Occipital lobe (tissue), 2 donors: ENCODE measurements around the gene FAM83E. TPM values are rescaled to one million over a fixed set of nuclear protein-coding genes. Genes with fewer than 3 reads are reported as not detected.
A peak's percentile ranks its signal among the peaks of the same experiment; 100 is the strongest.
"Not testable (repeated sequence)": the region's sequence is repeated elsewhere in the genome, so short reads cannot be mapped to it uniquely, and the experiment has no call there.

Source experiments
- DNase-seq: peaks from one replicate; lab custom pipeline; 2025; lab: John Stamatoyannopoulos, UW
- total RNA-seq: library from RNA; depleted of rRNA; stranded (reverse); fragments of >200 nt; gene quantifications from one replicate; pipeline ENCODE4 v1.2.3, GENCODE V29; 2014

FAM83E gene
- total RNA-seq: 0.47 TPM

- no peak for DNase-seq
Observed at GRCh38 chr19:48614436-48615230, at the start of gene FAM83E. Gene FAM83E, minus strand, starts transcription at chr19:48615076. Its CDS starts 1,704 bp downstream, at chr19:48613372.

GRCh38 chr19:48664476-48664875 lies 49.6 kb upstream of the FAM83E start:
- DNase-seq: no peak

DNA sequence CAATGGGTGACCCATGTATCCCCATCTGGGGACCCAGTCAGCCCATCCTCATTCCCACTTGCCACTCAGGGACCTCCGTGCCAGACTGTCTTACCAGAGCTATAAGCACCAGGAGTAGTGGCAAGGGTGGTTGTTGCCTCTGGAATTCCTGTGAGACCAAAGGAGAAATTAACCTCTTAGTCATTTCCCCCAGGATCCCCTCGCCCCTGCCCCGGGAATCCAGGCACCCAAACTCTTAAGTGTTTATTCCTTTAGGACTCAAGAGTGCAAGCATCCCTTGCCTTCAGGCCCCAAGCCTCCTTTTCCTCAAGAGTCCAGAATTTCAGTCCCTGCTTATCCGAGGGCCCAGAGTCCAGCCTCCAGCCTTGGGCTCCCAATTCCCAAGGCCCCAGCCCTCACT lies 48.8 kb upstream of the FAM83E start:
- DNase-seq: no peak

DNA sequence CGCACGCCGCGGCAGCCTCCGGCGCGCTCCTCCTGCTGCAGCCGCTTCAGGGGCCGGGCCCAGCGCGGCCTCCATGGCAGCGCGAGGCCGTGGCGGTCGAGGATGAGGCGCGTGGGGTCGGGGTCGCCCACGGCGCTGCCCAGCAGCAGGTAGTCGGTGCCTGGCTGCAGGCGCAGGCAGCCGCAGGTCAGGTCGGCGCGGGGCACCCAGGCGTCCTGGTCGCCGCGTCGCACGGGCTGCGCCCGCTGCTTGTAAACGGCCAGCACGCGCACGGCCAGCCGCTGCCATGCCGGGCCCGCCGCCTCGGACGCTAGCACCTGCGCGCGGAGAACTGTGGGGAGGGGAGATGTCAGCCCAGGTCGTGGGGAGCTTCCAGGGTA lies 46.8 kb upstream of the FAM83E start:
- DNase-seq: no peak

- DNase-seq: peak; percentile 33
Observed at GRCh38 chr19:48660852-48661710, 46.2 kb upstream of the FAM83E start.

DNA sequence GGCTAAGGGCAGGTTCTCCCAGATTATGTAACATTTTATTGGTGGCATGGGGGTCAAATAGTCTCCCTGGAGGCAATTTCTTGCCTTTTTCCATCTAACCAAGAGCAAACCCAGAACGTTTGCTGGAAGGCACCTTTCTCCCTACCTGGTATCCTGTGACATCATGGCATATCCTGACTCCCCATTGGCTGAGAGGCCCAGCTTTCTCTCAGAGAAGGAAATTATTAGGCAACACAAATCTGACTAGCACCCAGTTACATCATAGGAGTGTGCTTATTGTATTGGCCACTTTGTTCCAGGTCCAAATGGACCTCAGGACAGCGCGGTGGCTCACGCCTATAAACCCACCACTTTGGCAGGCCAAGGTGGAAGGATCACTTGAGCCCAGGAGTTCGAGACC lies 44.9 kb upstream of the FAM83E start:
- DNase-seq: no peak

DNA sequence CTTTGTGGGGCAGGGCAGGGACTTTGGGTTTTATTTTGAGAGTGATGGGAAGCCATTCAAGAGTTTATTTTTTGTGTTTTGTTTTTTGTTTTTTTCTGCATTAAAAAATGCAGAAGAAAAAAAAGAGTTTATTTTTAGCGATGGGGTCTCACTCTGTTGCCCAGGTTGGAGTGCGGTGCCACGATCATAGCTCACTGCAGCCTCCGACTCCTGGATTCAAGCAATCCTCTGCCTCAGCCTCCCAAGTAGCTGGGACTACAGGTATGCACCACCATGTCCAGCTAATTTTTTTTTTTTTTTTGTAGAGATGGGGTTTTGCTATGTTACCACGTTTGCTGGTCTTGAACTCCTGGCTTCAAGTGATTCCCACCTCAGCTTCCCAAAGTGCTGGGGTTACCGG lies 43.6 kb upstream of the FAM83E start:
- no peak for DNase-seq

DNA sequence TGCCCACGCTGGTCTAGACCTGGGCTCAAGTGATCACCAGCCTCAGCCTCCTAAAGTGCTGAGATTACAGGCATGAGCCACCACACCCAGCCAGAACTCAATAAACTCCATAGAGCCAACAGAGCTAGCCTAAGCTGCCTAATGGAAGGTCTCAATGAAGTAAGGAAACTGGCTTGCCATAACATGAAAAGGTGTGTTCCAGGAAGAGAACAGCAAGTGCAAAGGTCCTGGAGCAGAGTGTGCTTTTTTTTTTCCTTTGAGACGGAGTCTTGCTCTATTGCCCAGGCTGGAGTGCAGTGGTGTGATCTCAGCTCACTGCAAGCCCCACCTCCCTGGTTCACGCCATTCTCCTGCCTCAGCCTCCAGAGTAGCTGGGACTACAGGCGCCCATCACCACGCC lies 43.0 kb upstream of the FAM83E start:
- not testable (repeated sequence) for DNase-seq

GRCh38 chr19:48656840-48657474 lies 42.1 kb upstream of the FAM83E start:
- no peak for DNase-seq

DNA sequence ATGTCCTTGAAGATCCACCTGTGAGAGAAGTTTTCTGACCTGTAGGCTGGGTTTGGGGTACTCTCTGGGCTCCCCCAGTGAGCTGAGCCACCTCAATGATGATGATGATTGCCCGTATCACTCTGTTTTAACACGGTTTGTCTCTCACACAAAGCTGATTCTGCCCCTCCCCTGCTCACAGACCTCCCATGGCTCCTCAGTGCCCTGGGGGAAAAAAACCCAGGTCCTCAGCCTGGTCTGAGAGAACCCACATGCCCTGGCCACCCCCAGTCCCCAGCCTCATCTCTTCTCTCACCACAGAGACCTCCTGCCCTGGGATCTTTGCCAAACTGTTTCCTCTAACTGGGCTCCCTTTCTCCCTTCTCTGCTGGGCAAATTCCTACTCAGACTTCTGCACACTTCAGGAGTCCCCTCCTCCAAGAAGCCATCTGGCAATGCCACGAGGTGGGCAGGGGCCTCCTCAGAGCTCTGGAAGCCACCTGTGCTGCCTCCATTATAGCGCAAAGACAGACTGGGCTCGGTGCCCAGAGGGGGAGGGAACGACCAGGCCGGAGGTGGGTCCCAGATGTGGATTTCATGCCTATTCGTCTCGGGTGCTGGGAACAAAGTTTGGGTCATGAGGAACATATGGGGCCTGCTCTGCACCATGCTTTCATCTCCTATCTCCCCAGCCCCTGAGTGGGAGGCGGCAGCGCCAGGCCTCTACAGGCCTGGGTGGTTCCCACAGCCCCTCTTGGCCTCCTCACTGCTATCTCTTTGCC lies 39.6 kb upstream of the FAM83E start:
- DNase-seq: no peak

GRCh38 chr19:48651683-48652048 lies 36.8 kb upstream of the FAM83E start:
- no peak for DNase-seq

- DNase-seq: no peak
Observed at GRCh38 chr19:48650974-48651682, 36.3 kb upstream of the FAM83E start.

DNA sequence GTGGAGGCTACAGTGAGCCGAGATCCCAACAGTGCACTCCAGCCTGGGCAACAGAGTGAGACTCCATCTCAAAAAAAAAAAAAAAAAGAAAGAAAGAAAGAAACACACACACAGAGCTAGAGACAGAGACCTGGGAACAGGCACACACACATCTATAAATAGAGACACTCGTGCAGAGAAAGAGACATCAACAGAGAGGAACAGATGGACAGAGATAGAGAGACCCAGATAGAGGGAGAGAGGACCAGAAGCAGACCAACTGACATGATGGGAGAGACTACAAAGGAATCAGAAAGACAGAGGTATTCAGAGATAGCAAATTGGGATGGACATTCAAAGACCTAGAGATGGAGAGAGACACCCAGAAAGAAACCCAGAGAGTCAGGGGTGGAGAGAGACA lies 33.3 kb upstream of the FAM83E start:
- no peak for DNase-seq

DNA sequence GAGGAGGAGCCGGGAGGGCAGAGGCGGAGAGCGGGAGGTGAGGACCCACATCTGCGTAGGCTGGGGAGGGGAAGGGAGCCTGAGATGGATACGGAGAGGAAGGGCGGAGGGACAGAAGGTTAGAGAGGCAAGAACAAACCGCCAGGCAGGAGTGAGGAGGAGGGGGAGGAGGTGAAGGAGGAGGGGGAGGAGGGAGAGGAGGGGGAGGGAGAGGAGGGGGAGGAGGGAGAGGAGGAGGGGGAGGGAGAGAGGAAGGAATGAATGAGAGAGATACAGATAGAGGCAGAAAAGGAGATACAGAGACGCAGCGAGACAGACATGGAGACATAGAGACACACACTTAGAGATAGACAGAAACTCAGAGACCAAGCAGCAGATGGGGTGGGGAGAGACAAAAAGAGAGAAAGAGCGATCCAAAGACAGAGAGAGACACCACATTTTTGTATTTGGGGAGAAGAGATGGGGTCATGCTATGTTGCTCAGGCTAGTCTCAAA lies 31.9 kb upstream of the FAM83E start:
- DNase-seq: no peak

- DNase-seq: peak; percentile 87
Observed at GRCh38 chr19:48646001-48646721, 31.3 kb upstream of the FAM83E start, which contains the start of gene CA11. Gene CA11, minus strand, starts transcription at chr19:48646187. Its CDS starts 555 bp downstream, at chr19:48645632.

GRCh38 chr19:48645620-48646000 lies 30.7 kb upstream of the FAM83E start:
- DNase-seq: no peak

GRCh38 chr19:48644839-48645619 lies 30.2 kb upstream of the FAM83E start:
- peak; percentile 79 for DNase-seq

GRCh38 chr19:48644355-48644754 lies 29.5 kb upstream of the FAM83E start:
- no peak for DNase-seq

- no peak for DNase-seq
Observed at GRCh38 chr19:48642862-48643261, 28.0 kb upstream of the FAM83E start.
